Measurements from ENCODE around the gene ITIH1.

DNA sequence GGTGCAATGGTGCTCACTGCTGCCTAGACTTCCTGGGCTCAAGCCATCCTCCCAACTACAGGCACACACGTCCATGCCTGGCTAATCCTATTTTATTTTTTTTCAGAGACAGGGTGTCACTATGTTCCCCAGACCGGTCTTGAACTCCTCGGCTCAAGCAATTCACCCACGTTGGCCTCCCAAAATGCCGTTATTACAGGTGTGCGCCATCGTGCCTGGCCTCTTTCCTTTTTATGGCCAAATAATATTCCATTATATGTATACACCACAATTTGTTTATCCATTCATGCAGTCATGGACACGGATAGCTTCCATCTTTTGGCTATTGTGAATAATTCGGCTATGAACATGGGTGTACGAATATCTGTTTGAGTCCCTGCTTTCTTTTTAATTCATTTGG lies 5.7 kb upstream of the ITIH1 start:
- TF ChIP-seq, protein P1, sequence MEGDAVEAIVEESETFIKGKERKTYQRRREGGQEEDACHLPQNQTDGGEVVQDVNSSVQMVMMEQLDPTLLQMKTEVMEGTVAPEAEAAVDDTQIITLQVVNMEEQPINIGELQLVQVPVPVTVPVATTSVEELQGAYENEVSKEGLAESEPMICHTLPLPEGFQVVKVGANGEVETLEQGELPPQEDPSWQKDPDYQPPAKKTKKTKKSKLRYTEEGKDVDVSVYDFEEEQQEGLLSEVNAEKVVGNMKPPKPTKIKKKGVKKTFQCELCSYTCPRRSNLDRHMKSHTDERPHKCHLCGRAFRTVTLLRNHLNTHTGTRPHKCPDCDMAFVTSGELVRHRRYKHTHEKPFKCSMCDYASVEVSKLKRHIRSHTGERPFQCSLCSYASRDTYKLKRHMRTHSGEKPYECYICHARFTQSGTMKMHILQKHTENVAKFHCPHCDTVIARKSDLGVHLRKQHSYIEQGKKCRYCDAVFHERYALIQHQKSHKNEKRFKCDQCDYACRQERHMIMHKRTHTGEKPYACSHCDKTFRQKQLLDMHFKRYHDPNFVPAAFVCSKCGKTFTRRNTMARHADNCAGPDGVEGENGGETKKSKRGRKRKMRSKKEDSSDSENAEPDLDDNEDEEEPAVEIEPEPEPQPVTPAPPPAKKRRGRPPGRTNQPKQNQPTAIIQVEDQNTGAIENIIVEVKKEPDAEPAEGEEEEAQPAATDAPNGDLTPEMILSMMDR (IDR thresholded peaks at IDR 0.05): no peak
- TF ChIP-seq POLR2A (IDR thresholded peaks at IDR 0.05): no peak

Measured in body of pancreas (tissue), 4 donors.